ENCODE measurements around the gene MACO1.

The MACO1 gene

DNA sequence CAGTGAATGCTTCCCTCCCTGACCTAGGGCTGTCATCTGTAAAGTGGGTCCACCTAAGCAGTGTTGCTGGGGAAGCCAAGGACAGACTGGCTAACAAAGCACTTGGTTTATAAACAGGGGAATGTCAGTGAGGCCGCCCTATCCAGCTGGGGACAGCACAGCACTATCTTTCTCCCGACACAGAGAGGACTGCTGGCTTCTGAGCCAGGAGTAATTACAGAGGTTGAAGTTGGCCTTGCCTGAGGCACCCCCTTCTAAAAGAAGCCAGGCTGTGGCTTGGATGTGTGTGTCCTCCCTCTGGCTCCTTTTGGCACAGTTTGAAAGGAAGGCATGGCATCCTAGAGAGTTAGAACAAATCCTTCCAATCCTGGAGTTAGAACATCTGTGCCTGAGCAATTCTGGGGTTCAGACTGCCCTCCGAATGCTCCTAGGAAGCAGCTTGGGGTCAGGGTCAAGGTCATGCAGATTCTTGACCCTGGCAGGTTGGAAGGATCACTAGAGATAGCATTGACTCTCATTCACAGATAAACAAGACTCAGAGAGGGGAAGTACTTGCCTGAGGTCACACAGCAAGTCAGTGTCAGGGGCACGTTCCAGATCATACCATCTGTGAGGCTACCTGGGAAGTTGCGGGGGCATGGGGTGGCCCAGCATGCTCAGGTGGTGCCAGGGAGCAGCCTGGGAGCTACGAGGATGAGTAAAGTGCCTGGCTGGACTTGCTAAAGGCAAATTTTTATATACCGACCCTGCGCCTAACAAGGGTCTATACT, 111.4 kb downstream of the MACO1 start:
- POLR2A ChIA-PET, result no interaction called here
- TF ChIP-seq, protein P1, sequence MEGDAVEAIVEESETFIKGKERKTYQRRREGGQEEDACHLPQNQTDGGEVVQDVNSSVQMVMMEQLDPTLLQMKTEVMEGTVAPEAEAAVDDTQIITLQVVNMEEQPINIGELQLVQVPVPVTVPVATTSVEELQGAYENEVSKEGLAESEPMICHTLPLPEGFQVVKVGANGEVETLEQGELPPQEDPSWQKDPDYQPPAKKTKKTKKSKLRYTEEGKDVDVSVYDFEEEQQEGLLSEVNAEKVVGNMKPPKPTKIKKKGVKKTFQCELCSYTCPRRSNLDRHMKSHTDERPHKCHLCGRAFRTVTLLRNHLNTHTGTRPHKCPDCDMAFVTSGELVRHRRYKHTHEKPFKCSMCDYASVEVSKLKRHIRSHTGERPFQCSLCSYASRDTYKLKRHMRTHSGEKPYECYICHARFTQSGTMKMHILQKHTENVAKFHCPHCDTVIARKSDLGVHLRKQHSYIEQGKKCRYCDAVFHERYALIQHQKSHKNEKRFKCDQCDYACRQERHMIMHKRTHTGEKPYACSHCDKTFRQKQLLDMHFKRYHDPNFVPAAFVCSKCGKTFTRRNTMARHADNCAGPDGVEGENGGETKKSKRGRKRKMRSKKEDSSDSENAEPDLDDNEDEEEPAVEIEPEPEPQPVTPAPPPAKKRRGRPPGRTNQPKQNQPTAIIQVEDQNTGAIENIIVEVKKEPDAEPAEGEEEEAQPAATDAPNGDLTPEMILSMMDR (IDR thresholded peaks at IDR 0.05; ENCODE audit: insufficient read depth, low read length, missing control alignments), result no peak
- H3K4me3 ChIP-seq (ENCODE audit: low read depth, low read length), result no peak overlapping the region
- no peak for DNase-seq (ENCODE audit: low read depth, low spot score)
- CTCF ChIA-PET, result interaction anchor here (0.9 kb wide), 1 partner anchor 256 kb away, joined by 3 read pairs; no protein-coding TSS in a partner anchor

DNA sequence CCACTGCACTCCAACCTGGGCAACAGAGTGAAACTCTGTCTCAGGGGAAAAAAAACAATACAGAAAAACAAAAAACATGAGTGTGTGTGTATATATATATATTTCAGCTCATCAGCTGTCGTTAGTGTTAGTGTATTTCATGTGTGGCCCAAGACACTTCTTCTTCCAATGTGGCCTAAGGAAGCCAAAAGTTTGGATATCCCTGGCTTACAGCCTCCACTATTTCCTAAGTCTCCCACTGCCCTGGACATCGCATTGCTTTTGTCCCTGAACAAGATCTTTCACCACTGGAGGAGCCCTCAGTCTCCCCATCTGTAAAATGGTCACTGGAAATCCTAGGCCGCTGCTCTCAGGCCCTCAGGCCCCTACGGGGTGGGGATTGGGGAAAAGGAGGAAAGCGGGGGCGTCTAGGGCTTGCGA, 112.3 kb downstream of the MACO1 start:
- H3K4me3 ChIP-seq (ENCODE audit: low read depth, low read length), result peak overlapping the region; percentile 75
- TF ChIP-seq, protein P1 (IDR thresholded peaks at IDR 0.05; ENCODE audit: insufficient read depth, low read length, missing control alignments), result no peak
- CTCF ChIA-PET, result interaction anchor here (0.9 to 1.5 kb wide), 3 partner anchors 22 to 255 kb away, joined by 3 to 5 read pairs (median 4); no protein-coding TSS in a partner anchor
- POLR2A ChIA-PET, result interaction anchor here (0.5 to 0.7 kb wide), 2 partner anchors 11 to 41 kb away, joined by 3 to 4 read pairs; no protein-coding TSS in a partner anchor
- no peak for DNase-seq (ENCODE audit: low read depth, low spot score)

DNA sequence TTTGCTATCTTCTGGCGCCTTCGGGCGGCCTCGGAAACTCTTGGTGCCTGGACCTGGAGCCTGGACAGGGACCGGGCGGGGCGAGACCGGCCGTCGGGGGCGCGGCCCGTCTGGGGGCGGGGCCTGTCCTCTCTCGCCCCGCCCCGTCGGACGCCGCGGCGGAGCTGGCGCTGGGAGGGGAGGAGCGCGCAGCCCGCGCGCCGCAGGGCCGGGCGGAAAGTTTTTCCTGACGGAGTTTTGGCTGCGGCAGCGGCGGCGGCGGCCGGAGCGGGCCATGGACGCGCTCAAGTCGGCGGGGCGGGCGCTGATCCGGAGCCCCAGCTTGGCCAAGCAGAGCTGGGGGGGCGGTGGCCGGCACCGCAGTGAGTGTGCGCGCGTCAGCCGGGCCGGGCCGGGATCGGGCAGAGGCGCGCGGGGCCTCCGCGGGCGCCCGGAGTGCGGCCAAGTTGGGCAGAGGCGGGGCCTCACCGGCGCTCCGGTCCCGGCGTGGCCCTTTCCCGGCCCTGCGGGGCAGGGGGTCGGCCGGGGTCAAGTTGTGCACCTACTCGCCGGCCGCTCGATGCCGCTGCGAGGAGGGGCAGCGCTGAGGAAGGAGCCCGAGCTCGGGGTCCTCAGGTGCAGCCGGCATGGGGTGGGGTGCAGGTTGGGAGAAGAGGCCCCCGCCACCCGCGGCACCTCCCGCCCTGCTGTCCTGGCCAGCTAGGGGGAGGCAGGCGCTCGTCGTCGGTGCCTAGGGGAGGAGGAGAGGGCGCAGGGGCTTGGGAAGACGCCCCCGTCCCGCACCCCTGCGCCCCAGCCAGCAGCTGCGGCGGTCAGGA, 112.9 kb downstream of the MACO1 start, which contains the start of gene LDLRAP1:
LDLRAP1 (plus strand) TSS at position 182 of the 818 bp plus-strand sequence; CDS start at position 275, 93 bp downstream.
- TF ChIP-seq, protein P1 (IDR thresholded peaks at IDR 0.05; ENCODE audit: insufficient read depth, low read length, missing control alignments), result no peak
- POLR2A ChIA-PET, result interaction anchor here (0.5 to 0.7 kb wide), 3 partner anchors 11 to 102 kb away, joined by 3 to 4 read pairs (median 3); no protein-coding TSS in a partner anchor
- CTCF ChIA-PET, result interaction anchor here (1.0 to 1.5 kb wide), 4 partner anchors 10 to 66 kb away, joined by 3 to 5 read pairs (median 4); no protein-coding TSS in a partner anchor
- no peak for DNase-seq (ENCODE audit: low read depth, low spot score)
- peak within 1 kb of the TSS; percentile 75 for H3K4me3 ChIP-seq (ENCODE audit: low read depth, low read length)

DNA sequence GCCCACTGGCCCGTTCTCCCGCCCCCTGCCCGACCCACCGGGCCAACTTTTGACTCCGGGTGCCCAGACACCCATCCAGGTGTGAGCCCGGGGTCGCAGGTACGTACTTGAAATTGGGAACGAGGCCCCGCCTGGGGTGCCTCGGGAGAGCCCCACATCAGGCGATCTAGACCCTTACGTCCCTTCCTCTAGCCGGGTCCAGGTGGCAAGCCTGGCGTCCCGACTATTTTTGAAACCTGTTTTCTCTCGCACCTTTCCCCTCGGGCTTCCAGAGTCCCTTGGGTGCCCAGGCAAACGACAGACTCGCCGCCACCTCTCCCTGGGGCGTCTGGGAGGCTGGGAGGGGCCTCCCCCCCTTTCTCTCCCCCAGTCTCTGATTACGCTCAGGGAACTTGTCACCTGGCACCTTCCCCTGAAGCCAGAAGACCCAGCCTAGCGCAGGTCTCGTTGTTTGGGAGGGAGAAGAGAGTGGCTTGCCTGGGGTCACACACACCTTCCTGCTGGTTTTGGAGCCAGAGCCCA, 113.6 kb downstream of the MACO1 start:
- ChIA-PET CTCF (interaction anchor here (1.0 to 1.5 kb wide), 4 partner anchors 10 to 65 kb away, joined by 3 to 5 read pairs (median 4); no protein-coding TSS in a partner anchor), POLR2A (interaction anchor here (0.6 kb wide), 1 partner anchor 103 kb away, joined by 3 read pairs; no protein-coding TSS in a partner anchor)
- peak overlapping the region; percentile 75 for H3K4me3 ChIP-seq (ENCODE audit: low read depth, low read length)
- TF ChIP-seq, protein P1 (IDR thresholded peaks at IDR 0.05; ENCODE audit: insufficient read depth, low read length, missing control alignments), result no peak
- DNase-seq (ENCODE audit: low read depth, low spot score), result no peak

DNA sequence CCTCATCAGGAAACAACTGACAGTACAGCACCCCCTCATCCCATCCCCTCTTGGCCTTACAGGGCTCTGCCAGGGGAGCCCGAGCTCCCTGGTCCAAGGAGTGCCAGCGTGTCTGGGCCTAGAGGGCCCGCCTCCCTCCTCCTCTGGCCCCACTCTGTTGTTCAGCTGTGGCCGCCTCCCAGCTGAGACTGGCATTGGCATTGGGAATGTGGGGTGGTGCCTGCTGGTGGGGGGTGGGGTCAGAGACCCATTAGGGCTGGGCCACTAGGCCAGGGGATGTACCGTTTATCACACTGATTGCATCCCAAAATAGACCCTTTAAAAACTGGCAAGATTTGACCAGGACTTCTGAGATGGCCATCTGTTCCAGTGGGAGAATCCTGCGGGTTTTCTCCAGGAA, 114.1 kb downstream of the MACO1 start:
- TF ChIP-seq, protein P1 (IDR thresholded peaks at IDR 0.05; ENCODE audit: insufficient read depth, low read length, missing control alignments), result no peak
- peak overlapping the region; percentile 75 for H3K4me3 ChIP-seq (ENCODE audit: low read depth, low read length)
- ChIA-PET CTCF (interaction anchor here (1.0 to 1.5 kb wide), 2 partner anchors 9 to 65 kb away, joined by 3 to 5 read pairs; no protein-coding TSS in a partner anchor), POLR2A (no interaction called here)
- no peak for DNase-seq (ENCODE audit: low read depth, low spot score)

All from AG04449 (cell line).